ENCODE measurements around the gene TMEM108. TPM values are rescaled to one million over a fixed set of nuclear protein-coding genes. Genes with fewer than 3 reads are reported as not detected.

The TMEM108 gene
- total and polyA plus RNA-seq, 10 of the 15 experiments (the other 5 are each of a cell fraction or from before 2014, with no cell fraction given) = 0.02 to 0.58 (median 0.12) TPM; not detected in 5

- TF ChIP-seq CHD1 (IDR thresholded peaks at IDR 0.05; ENCODE audit: low read depth, low read length) (no peak), RELA (IDR thresholded peaks at IDR 0.05; ENCODE audit: borderline replicate concordance, partially characterized antibody) (no peak), CREB1 (IDR thresholded peaks at IDR 0.05; ENCODE audit: low read depth) (no peak), TBL1XR1 (IDR thresholded peaks at IDR 0.05; ENCODE audit: low read depth, low read length) (no peak), FOS (IDR thresholded peaks at IDR 0.05; ENCODE audit: borderline replicate concordance, extremely low read depth, insufficient read length) (no peak), FOXM1 (IDR thresholded peaks at IDR 0.05; ENCODE audit: low read depth, low read length) (no peak), JUND (IDR thresholded peaks at IDR 0.05; ENCODE audit: low read depth, low read length) (no peak)
These were observed 402.5 kb downstream of the TMEM108 start (continued) for GRCh38 chr3:133440652-133441051.

GRCh38 chr3:133441867-133442270, 403.7 kb downstream of the TMEM108 start:
- H4K20me1 ChIP-seq (ENCODE audit: control insufficient read depth, insufficient read depth) = no peaks in the 10 kb centered on the region
- peak overlapping the region; percentile 48 for H3K4me3 ChIP-seq
- no peaks in the 10 kb centered on the region for H3K36me3 ChIP-seq (ENCODE audit: control insufficient read depth in 2 of 2, insufficient read depth in 2 of 2, low read length in 1 of 2)
- H3K9me3 ChIP-seq (replicated peaks; ENCODE audit: control insufficient read depth, insufficient read depth, low read length) = peaks cover 4% of the 10 kb centered on the region; the same call in 2 of the 3 replicates
- DNase-seq (ENCODE audit: low read depth, low spot score) = no peak
- H3K9ac ChIP-seq (ENCODE audit: control insufficient read depth, insufficient read depth, low read length) = peak overlapping the region; percentile 52; the same call in 1 of the 2 replicates
- no peaks in the 10 kb centered on the region for H3K27me3 ChIP-seq (replicated peaks in 1 of 2; ENCODE audit: control insufficient read depth in 2 of 2, insufficient read depth in 2 of 2, low read length in 1 of 2)
- H2AFZ ChIP-seq (ENCODE audit: control insufficient read depth, low read depth, low read length) = peak overlapping the region; percentile 85
- 10% methylated on average over 3 of the region's 3 CpGs for WGBS (ENCODE audit: insufficient coverage, insufficient replicate concordance, low lambda C conversion rate, missing lambda C conversion rate)
- peak overlapping the region; percentile 71 for H3K27ac ChIP-seq (ENCODE audit: control insufficient read depth, insufficient read depth)
- peak overlapping the region; percentile 90 for H3K4me2 ChIP-seq (ENCODE audit: control insufficient read depth, insufficient read depth)
- ChIA-PET RAD21 (ENCODE audit: unreplicated experiment) (interaction anchor here (1.0 to 3.2 kb wide), 5 partner anchors 18 to 133 kb away, joined by 3 to 22 read pairs (median 5); partner anchors contain the start of gene CDV3), CTCF (interaction anchor here (0.6 to 2.5 kb wide), 5 partner anchors 18 to 376 kb away, joined by 3 to 9 read pairs (median 8); no protein-coding TSS in a partner anchor), POLR2A (interaction anchor here (0.7 to 1.0 kb wide), 2 partner anchors 33 to 131 kb away, joined by 3 read pairs; partner anchors contain the start of gene CDV3), SMC1A (ENCODE audit: uncharacterized antibody, unreplicated experiment) (interaction anchor here (0.7 to 20.4 kb wide), 12 partner anchors 9 to 231 kb away, joined by 3 to 380 read pairs (median 4); partner anchors contain the start of gene CDV3)
- intact Hi-C loops (cut with micrococcal nuclease; ENCODE audit: unreplicated experiment) (no loop called here), in situ Hi-C loops (cut with MboI) (no loop called here)
- FAIRE-seq = no peak
- 0 out of 2 replicates have a peak, but pooled peaks have one; percentile 28 for TF ChIP-seq NBN (IDR thresholded peaks at IDR 0.05)
- no peak for TF ChIP-seq EP300 (IDR thresholded peaks at IDR 0.05; ENCODE audit: borderline replicate concordance in 1 of 2, control insufficient read depth in 1 of 2, low read depth in 2 of 2, low read length in 2 of 2)
- TF ChIP-seq MXI1 (IDR thresholded peaks at IDR 0.05; ENCODE audit: low read depth, low read length) = 0 out of 2 replicates have a peak, but pooled peaks have one; percentile 25
- no peak for TF ChIP-seq PBX3 (IDR thresholded peaks at IDR 0.05; ENCODE audit: insufficient replicate concordance, low read depth, low read length)
- peak; percentile 62; the same call in 1 of the 2 replicates for TF ChIP-seq ASH2L (IDR thresholded peaks at IDR 0.05; ENCODE audit: borderline replicate concordance, low read depth)
- no peak for TF ChIP-seq IRF3 (IDR thresholded peaks at IDR 0.05)
- no peaks in the 10 kb centered on the region for H3K79me2 ChIP-seq (ENCODE audit: control insufficient read depth, insufficient read depth, low read length)
- peak; percentile 93 for ATAC-seq
- H3K4me1 ChIP-seq (ENCODE audit: control insufficient read depth, insufficient read depth, low read length) = peaks cover 44% of the 10 kb centered on the region
- BruUV-seq (replicated peaks) = no TSS peak

All from GM12878 (cell line).